ENCODE data around the gene CUTC.

- TF ChIP-seq POLR2AphosphoS5 (IDR thresholded peaks at IDR 0.05) = no peak
- TF ChIP-seq, protein P1, sequence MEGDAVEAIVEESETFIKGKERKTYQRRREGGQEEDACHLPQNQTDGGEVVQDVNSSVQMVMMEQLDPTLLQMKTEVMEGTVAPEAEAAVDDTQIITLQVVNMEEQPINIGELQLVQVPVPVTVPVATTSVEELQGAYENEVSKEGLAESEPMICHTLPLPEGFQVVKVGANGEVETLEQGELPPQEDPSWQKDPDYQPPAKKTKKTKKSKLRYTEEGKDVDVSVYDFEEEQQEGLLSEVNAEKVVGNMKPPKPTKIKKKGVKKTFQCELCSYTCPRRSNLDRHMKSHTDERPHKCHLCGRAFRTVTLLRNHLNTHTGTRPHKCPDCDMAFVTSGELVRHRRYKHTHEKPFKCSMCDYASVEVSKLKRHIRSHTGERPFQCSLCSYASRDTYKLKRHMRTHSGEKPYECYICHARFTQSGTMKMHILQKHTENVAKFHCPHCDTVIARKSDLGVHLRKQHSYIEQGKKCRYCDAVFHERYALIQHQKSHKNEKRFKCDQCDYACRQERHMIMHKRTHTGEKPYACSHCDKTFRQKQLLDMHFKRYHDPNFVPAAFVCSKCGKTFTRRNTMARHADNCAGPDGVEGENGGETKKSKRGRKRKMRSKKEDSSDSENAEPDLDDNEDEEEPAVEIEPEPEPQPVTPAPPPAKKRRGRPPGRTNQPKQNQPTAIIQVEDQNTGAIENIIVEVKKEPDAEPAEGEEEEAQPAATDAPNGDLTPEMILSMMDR (IDR thresholded peaks at IDR 0.05 in 8 of 11, conservative IDR thresholded peaks at IDR 0.05 in 3 of 11) = no peak
- TF ChIP-seq POLR2A (IDR thresholded peaks at IDR 0.05) = no peak
Observed at GRCh38 chr10:99731306-99732032, 565 bp upstream of the CUTC start.

Data from spleen (tissue), 7 donors.